HepG2 (cell line): ENCODE results near the gene PIK3C2B. TPM values are rescaled to one million over a fixed set of nuclear protein-coding genes. Genes with fewer than 3 reads are reported as not detected.

Experiments
- ASH2L ChIP-seq: fragments of 300-600, 200-600 bp; sonication (generic); IDR thresholded peaks from 2 replicates; pipeline ENCODE4 v1.7.0; 2017; ENCODE audit warnings: low read depth, mild to moderate bottlenecking, moderate library complexity, mixed read lengths, low read length; ENCODE audit not compliant: insufficient read length
- GABPB1 ChIP-seq: IDR thresholded peaks from 2 replicates; pipeline ENCODE4 v1.6.1; 2016; ENCODE audit warnings: mild to moderate bottlenecking, missing genetic modification reagents, moderate library complexity, missing compliant biosample characterization
- SRSF1 ChIP-seq: fragments of 200-400 bp; formaldehyde crosslinking; optimal IDR thresholded peaks from 2 replicates; pipeline ENCODE3; 2017; ENCODE audit warnings: mild to moderate bottlenecking, low read depth, low read length, moderate library complexity
- ZMYM2 ChIP-seq: sonication (generic); formaldehyde crosslinking; IDR thresholded peaks from 2 replicates; pipeline ENCODE4 v1.8.0; 2022; ENCODE audit warnings: mild to moderate bottlenecking, missing genetic modification reagents
- ZNF232 ChIP-seq: sonication (generic); formaldehyde crosslinking; IDR thresholded peaks from 2 replicates; pipeline ENCODE4 v1.4.0; 2020; ENCODE audit warnings: missing genetic modification reagents, borderline replicate concordance
- ZNF883 ChIP-seq: sonication (generic); formaldehyde crosslinking; IDR thresholded peaks from 2 replicates; pipeline ENCODE4 v1.5.1; 2020; ENCODE audit warnings: mild to moderate bottlenecking, missing genetic modification reagents; ENCODE audit errors: not compliant biosample characterization
- polyA plus RNA-seq, 8 experiments: library from polyadenylated mRNA; depleted of rRNA in 3 of 8; stranded (reverse) in 7 of 8; unstranded in 1 of 8; fragments of >200 nt; fragmentation: Illumina TruSeq in 4 of 8; extraction: Trizol in 4 of 8; gene quantifications; 2 replicates each; pipeline versions ENCODE4 v1.2.1 to v1.2.3, GENCODE V29; 2011 to 2016; ENCODE audit warnings: low read depth in 4 of 8, missing spikeins in 1 of 8, mixed read lengths in 1 of 8; ENCODE audit not compliant: insufficient read depth in 1 of 8
- total RNA-seq, 5 experiments: library from RNA; depleted of rRNA; stranded (reverse); fragments of >200 nt; fragmentation: Illumina TruSeq; extraction: Trizol; gene quantifications; 2 replicates each; pipeline ENCODE4 v1.2.3, GENCODE V29; 2016; ENCODE audit warnings: low read depth in 1 of 5
- TF ChIP-seq, protein P1 (sequence below): IDR thresholded peaks from 2 replicates; pipeline ENCODE4 v1.6.1; 2016; ENCODE audit warnings: missing biosample characterization, missing genetic modification reagents, low read depth
- TF ChIP-seq, protein P2 (sequence below): sonication (generic); formaldehyde crosslinking; IDR thresholded peaks from 2 replicates; pipeline ENCODE4 v1.8.0; 2022; ENCODE audit warnings: missing genetic modification reagents, mild to moderate bottlenecking, inconsistent platforms, borderline replicate concordance
- TF ChIP-seq, protein P3 (sequence below): sonication (generic); formaldehyde crosslinking; conservative IDR thresholded peaks from 2 replicates; pipeline ENCODE4 v1.4.0; 2020; ENCODE audit warnings: missing genetic modification reagents
- TF ChIP-seq, protein P4 (sequence below): conservative IDR thresholded peaks from 2 replicates; pipeline ENCODE4 v1.6.1; 2018; ENCODE audit warnings: missing genetic modification reagents
- TF ChIP-seq, protein P5 (sequence below): IDR thresholded peaks from 2 replicates; pipeline ENCODE4 v1.6.1; 2016; ENCODE audit warnings: missing genetic modification reagents, missing compliant biosample characterization
- TF ChIP-seq, protein P6 (sequence below): sonication (generic); formaldehyde crosslinking; IDR thresholded peaks from 2 replicates; pipeline ENCODE4 v1.4.0; 2020; ENCODE audit warnings: missing genetic modification reagents

Gene PIK3C2B
- total and polyA plus RNA-seq, 2 of the 13 experiments (the other 11 are each of a cell fraction or from before 2014, with no cell fraction given), result 3.4 to 4.5 TPM

DNA sequence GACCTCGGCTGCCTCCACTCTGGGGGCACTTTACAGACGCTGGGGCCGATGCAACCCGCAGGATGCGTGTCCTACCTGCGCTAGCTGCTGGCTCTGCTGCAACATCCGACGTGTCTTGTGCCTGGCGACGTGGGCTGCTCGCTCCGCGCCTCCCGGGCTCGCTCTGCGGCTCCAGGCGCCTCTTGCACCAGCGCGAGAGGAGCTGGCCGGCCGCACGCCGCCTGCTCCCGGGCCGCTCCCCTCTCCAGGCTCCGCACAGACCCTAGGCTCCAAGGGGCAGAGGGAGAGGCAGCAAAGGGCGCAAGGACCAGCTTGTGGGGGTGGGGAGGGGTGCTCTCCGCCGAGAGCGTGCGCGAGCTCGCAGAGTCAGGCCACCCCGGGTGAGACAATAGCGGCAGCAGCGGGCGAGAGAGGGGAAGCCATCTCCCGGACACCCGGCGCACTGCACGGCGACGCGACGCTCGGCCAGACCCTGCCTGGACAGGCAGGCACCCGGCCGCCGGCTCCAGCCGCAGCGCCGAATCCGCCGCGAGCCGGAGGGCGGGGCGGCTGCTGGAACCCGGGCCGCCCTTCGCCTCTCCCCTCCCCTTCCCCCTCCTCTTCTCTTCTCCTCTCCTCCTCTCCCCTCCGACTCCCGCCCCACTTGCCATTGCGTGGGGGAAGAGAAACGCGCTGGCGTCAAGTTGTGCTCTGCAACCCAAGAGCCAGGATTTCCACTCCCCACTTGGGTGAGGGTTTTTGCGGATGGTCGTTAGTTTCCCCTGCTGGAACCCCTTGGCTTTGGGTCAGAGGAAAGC lies at the start of gene PIK3C2B (continued):
- TF ChIP-seq, protein P1, sequence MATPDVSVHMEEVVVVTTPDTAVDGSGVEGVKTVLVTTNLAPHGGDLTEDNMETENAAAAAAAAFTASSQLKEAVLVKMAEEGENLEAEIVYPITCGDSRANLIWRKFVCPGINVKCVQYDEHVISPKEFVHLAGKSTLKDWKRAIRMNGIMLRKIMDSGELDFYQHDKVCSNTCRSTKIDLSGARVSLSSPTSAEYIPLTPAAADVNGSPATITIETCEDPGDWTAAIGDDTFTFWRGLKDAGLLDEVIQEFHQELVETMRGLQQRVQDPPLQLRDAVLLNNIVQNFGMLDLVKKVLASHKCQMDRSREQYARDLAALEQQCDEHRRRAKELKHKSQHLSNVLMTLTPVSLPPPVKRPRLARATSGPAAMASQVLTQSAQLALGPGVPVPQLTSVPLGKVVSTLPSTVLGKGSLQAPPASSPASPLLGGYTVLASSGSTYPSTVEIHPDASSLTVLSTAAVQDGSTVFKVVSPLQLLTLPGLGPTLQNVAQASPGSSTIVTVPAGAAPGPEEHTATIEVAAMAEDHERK, result no peak
- TF ChIP-seq, protein P2, sequence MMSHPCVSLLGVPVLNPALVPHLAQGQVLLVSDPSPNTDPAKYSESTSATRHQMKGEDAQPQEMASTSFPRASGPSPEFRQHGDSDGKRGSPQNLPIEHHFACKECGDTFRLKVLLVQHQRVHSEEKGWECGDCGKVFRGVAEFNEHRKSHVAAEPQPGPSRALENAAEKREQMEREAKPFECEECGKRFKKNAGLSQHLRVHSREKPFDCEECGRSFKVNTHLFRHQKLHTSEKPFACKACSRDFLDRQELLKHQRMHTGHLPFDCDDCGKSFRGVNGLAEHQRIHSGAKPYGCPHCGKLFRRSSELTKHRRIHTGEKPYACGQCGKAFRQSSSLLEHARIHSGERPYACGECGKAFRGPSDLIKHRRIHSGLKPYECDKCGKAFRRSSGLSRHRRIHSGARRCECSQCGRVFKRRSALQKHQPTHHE (CRISPR knock-in tag), result peak; percentile 88; the same call in 1 of the 2 replicates
- no peak for TF ChIP-seq SRSF1
- peak; percentile 67; the same call in 1 of the 2 replicates for TF ChIP-seq GABPB1 (CRISPR knock-in tag)
- TF ChIP-seq, protein P3, sequence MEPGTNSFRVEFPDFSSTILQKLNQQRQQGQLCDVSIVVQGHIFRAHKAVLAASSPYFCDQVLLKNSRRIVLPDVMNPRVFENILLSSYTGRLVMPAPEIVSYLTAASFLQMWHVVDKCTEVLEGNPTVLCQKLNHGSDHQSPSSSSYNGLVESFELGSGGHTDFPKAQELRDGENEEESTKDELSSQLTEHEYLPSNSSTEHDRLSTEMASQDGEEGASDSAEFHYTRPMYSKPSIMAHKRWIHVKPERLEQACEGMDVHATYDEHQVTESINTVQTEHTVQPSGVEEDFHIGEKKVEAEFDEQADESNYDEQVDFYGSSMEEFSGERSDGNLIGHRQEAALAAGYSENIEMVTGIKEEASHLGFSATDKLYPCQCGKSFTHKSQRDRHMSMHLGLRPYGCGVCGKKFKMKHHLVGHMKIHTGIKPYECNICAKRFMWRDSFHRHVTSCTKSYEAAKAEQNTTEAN, result no peak
- TF ChIP-seq, protein P4, sequence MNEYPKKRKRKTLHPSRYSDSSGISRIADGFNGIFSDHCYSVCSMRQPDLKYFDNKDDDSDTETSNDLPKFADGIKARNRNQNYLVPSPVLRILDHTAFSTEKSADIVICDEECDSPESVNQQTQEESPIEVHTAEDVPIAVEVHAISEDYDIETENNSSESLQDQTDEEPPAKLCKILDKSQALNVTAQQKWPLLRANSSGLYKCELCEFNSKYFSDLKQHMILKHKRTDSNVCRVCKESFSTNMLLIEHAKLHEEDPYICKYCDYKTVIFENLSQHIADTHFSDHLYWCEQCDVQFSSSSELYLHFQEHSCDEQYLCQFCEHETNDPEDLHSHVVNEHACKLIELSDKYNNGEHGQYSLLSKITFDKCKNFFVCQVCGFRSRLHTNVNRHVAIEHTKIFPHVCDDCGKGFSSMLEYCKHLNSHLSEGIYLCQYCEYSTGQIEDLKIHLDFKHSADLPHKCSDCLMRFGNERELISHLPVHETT (CRISPR knock-in tag), result 0 out of 2 replicates have a peak, but pooled peaks have one; percentile 44
- TF ChIP-seq, protein P5, sequence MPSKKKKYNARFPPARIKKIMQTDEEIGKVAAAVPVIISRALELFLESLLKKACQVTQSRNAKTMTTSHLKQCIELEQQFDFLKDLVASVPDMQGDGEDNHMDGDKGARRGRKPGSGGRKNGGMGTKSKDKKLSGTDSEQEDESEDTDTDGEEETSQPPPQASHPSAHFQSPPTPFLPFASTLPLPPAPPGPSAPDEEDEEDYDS, result peak; percentile 28; the same call in 1 of the 2 replicates
- peak; percentile 72 for TF ChIP-seq ASH2L
- TF ChIP-seq, protein P6, sequence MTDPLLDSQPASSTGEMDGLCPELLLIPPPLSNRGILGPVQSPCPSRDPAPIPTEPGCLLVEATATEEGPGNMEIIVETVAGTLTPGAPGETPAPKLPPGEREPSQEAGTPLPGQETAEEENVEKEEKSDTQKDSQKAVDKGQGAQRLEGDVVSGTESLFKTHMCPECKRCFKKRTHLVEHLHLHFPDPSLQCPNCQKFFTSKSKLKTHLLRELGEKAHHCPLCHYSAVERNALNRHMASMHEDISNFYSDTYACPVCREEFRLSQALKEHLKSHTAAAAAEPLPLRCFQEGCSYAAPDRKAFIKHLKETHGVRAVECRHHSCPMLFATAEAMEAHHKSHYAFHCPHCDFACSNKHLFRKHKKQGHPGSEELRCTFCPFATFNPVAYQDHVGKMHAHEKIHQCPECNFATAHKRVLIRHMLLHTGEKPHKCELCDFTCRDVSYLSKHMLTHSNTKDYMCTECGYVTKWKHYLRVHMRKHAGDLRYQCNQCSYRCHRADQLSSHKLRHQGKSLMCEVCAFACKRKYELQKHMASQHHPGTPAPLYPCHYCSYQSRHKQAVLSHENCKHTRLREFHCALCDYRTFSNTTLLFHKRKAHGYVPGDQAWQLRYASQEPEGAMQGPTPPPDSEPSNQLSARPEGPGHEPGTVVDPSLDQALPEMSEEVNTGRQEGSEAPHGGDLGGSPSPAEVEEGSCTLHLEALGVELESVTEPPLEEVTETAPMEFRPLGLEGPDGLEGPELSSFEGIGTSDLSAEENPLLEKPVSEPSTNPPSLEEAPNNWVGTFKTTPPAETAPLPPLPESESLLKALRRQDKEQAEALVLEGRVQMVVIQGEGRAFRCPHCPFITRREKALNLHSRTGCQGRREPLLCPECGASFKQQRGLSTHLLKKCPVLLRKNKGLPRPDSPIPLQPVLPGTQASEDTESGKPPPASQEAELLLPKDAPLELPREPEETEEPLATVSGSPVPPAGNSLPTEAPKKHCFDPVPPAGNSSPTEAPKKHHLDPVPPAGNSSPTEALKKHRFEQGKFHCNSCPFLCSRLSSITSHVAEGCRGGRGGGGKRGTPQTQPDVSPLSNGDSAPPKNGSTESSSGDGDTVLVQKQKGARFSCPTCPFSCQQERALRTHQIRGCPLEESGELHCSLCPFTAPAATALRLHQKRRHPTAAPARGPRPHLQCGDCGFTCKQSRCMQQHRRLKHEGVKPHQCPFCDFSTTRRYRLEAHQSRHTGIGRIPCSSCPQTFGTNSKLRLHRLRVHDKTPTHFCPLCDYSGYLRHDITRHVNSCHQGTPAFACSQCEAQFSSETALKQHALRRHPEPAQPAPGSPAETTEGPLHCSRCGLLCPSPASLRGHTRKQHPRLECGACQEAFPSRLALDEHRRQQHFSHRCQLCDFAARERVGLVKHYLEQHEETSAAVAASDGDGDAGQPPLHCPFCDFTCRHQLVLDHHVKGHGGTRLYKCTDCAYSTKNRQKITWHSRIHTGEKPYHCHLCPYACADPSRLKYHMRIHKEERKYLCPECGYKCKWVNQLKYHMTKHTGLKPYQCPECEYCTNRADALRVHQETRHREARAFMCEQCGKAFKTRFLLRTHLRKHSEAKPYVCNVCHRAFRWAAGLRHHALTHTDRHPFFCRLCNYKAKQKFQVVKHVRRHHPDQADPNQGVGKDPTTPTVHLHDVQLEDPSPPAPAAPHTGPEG (CRISPR knock-in tag), result peak; percentile 36; the same call in 1 of the 2 replicates
- TF ChIP-seq ZMYM2, result no peak
- TF ChIP-seq ZNF232 (CRISPR knock-in tag), result 0 out of 2 replicates have a peak, but pooled peaks have one; percentile 66
- TF ChIP-seq ZNF883 (CRISPR knock-in tag), result peak; percentile 88
